Immature natural killer cell (primary cell): ENCODE results near the gene NOC3L. TPM values are rescaled to one million over a fixed set of nuclear protein-coding genes. Genes with fewer than 3 reads are reported as not detected.
A peak's percentile ranks its signal among the peaks of the same experiment; 100 is the strongest.
"Not testable (repeated sequence)": the region's sequence is repeated elsewhere in the genome, so short reads cannot be mapped to it uniquely, and the experiment has no call there.

Experiments used
- DNase-seq, 3 donors: peaks; one replicate each; pipeline ENCODE4 v3.0.0; 2022; ENCODE audit warnings: mixed read lengths in 1 of 3
- H3K27ac Mint-ChIP-seq, 6 donors: one replicate each; pipeline ENCODE4 v1.8.0; 2020; ENCODE audit warnings: mixed read lengths in 6 of 6, mild to moderate bottlenecking in 5 of 6, inconsistent platforms in 4 of 6, moderate library complexity in 3 of 6
- H3K27me3 Mint-ChIP-seq, 3 donors: one replicate each; pipeline ENCODE4 v1.8.0; 2020 to 2021; ENCODE audit warnings: low read depth in 3 of 3, mild to moderate bottlenecking in 3 of 3, mixed read lengths in 3 of 3, moderate library complexity in 3 of 3, inconsistent platforms in 1 of 3
- H3K36me3 Mint-ChIP-seq, 3 donors: one replicate each; pipeline ENCODE4 v1.8.0; 2020; ENCODE audit warnings: mixed read lengths in 3 of 3, inconsistent platforms in 2 of 3, mild to moderate bottlenecking in 2 of 3
- H3K4me1 Mint-ChIP-seq, 2 donors: one replicate each; pipeline ENCODE4 v1.8.0; 2020; ENCODE audit warnings: inconsistent platforms in 2 of 2, mild to moderate bottlenecking in 2 of 2, mixed read lengths in 2 of 2, moderate library complexity in 1 of 2
- H3K4me3 Mint-ChIP-seq, 5 donors: one replicate each; pipeline ENCODE4 v1.8.0; 2020; ENCODE audit warnings: mild to moderate bottlenecking in 5 of 5, mixed read lengths in 5 of 5, inconsistent platforms in 3 of 5, moderate library complexity in 3 of 5
- H3K9me3 Mint-ChIP-seq, 6 donors: one replicate each; pipeline ENCODE4 v1.8.0; 2020; ENCODE audit warnings: mild to moderate bottlenecking in 6 of 6, mixed read lengths in 6 of 6, inconsistent platforms in 4 of 6, moderate library complexity in 3 of 6
- polyA plus RNA-seq, 3 donors: library from polyadenylated mRNA; unstranded; fragments of 300-500 nt; fragmentation: Illumina TruSeq; gene quantifications; one replicate each; pipeline ENCODE4 v1.2.3, GENCODE V29; 2021

Gene NOC3L
- polyA plus RNA-seq, 3 donors from 2014 or later, result 6.7 to 10.1 (median 7.8) TPM

DNA sequence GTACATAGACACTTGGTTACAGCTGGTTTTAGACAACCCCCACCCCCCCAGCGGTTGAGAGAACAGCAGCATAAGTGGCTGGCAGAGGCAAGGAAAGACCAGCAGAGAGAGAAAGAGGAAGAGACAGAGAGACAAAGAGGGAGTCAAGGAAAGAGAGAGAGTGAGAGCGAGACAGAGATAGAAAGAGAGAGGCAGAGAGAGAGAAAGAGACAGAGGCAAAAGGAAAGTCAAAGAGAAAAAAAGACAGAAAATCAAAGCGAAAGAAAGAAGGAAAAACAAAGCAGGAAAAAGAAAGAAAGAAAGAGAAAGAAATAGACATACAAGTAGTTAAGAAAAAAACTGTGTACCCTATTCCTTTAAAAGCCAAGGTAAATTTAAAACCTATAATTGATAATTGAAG lies 23.0 kb upstream of the NOC3L start:
- H3K36me3 Mint-ChIP-seq, H3K27me3 Mint-ChIP-seq, H3K4me1 Mint-ChIP-seq, DNase-seq, H3K9me3 Mint-ChIP-seq, H3K4me3 Mint-ChIP-seq: not testable (repeated sequence)
- H3K27ac Mint-ChIP-seq, result peak overlapping the region in 1 of 6 donors; percentile 8

DNA sequence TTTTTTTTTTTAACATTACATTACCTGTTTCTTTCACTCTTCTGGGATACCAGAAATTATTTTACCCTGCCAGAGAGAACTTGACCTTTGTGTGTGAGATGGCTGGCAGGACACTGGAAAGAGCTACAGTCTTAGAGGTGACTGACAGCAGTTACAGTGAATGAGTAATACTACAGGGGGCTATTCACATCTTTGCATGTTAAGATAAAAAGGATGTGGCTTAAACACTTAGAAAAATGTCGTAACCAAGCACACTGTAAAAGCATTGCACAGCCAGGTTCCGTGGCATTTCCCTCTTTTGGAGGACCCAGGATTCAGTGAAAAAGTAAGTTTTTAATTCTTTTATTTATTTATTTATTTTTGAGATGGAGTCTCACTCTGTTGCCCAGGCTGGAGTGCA lies 20.8 kb upstream of the NOC3L start:
- DNase-seq, result no peak
- no peaks in the 10 kb centered on the region for H3K4me1 Mint-ChIP-seq
- no peaks in the 10 kb centered on the region for H3K9me3 Mint-ChIP-seq
- no peak overlapping the region for H3K27ac Mint-ChIP-seq
- no peaks in the 10 kb centered on the region for H3K36me3 Mint-ChIP-seq
- peaks cover 3 to 19% (median 8%) of the 10 kb centered on the region in 3 donors for H3K27me3 Mint-ChIP-seq
- H3K4me3 Mint-ChIP-seq, result no peak overlapping the region

DNA sequence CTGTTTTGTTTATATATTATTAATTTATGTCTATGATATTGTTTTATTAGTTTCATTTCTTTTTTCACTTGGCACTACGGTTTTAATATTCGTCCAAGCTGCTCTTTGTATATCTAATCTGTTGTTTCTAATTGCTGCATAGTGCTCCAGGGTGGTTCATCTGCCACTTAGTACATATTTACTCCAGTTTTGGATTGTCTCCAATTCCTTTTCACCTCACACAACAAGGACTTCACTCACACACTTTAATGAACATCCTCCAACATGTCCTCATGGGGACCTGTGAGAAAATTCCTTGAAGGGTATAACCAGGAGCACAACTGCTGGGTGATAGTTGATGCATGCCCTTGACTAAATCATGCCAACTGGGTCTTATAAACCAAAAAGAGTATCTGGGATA lies 14.1 kb upstream of the NOC3L start:
- H3K4me3 Mint-ChIP-seq, result no peak overlapping the region
- no peaks in the 10 kb centered on the region for H3K36me3 Mint-ChIP-seq
- no peaks in the 10 kb centered on the region for H3K9me3 Mint-ChIP-seq

DNA sequence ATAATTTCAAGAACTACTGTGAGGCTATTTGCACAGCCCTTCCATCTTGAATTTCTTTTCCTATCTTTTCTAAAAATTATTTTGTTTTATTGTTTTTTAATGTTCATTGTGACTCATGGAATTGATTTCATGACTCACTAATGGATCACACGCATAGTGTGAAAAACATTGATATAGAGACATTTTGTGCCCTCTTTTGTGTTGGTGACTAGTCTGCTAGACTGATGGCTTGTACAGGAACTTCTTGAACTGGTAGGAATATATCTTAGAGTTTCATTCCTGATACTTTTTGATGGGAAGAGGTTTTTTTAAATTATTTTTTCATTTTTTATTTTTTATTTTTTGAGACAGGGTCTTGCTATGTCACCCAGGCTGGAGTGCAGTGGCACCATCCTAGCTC lies 12.6 kb upstream of the NOC3L start:
- no peak for DNase-seq
- peaks cover 5 to 29% (median 12%) of the 10 kb centered on the region in 3 donors for H3K27me3 Mint-ChIP-seq
- H3K9me3 Mint-ChIP-seq, result no peaks in the 10 kb centered on the region
- no peak overlapping the region for H3K27ac Mint-ChIP-seq
- H3K36me3 Mint-ChIP-seq, result no peaks in the 10 kb centered on the region
- no peaks in the 10 kb centered on the region for H3K4me1 Mint-ChIP-seq
- H3K4me3 Mint-ChIP-seq, result no peak overlapping the region

More for the DNA sequence above, 14.1 kb upstream of the NOC3L start:
- no peak for DNase-seq
- no peaks in the 10 kb centered on the region for H3K4me1 Mint-ChIP-seq
- no peak overlapping the region for H3K27ac Mint-ChIP-seq
- peaks cover 5 to 21% (median 10%) of the 10 kb centered on the region in 3 donors for H3K27me3 Mint-ChIP-seq

GRCh38 chr10:94370501-94370900 lies 7.8 kb upstream of the NOC3L start:
- Mint-ChIP-seq H3K27me3 (peaks cover 2 to 19% (median 13%) of the 10 kb centered on the region in 3 donors), H3K36me3 (no peaks in the 10 kb centered on the region), H3K4me3 (no peak overlapping the region), H3K9me3 (no peaks in the 10 kb centered on the region), H3K27ac (no peak overlapping the region), H3K4me1 (no peaks in the 10 kb centered on the region)
- DNase-seq, result no peak

DNA sequence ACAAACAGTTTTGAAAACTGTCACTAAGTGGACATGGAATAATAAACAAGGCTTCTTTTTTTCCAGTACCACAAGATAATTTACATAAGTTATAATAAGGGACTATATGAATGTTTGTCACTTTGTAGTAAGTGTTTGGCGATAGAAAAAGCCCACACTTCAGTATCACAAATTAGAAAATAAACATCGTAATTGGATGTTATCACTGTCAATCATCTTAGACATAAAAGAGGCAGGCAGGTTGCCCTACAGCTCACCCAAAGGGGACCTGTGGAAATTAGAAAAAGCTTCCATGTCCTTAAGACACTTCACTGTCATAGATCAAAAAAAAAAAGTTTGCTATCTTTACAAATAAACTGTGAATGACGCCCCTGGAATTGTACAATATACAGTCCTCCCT lies 3.6 kb upstream of the NOC3L start:
- H3K4me3 Mint-ChIP-seq, result no peak overlapping the region
- peaks cover 4 to 16% (median 13%) of the 10 kb centered on the region in 3 donors for H3K27me3 Mint-ChIP-seq
- no peaks in the 10 kb centered on the region for H3K9me3 Mint-ChIP-seq
- DNase-seq, result no peak
- H3K4me1 Mint-ChIP-seq, result peaks cover 18 to 26% of the 10 kb centered on the region in 2 donors
- no peak overlapping the region for H3K27ac Mint-ChIP-seq
- no peaks in the 10 kb centered on the region for H3K36me3 Mint-ChIP-seq

- Mint-ChIP-seq H3K9me3 (no peaks in the 10 kb centered on the region), H3K36me3 (peaks cover 0 to 4% (median 0%) of the 10 kb centered on the region in 3 donors), H3K27me3 (peaks cover 2 to 15% (median 5%) of the 10 kb centered on the region in 3 donors), H3K27ac (peak overlapping the region in 3 of 6 donors; percentile 1 to 31 (median 8)), H3K4me3 (peak overlapping the region in 4 of 5 donors; percentile 15 to 49 (median 46)), H3K4me1 (peaks cover 22 to 39% of the 10 kb centered on the region in 2 donors)
- DNase-seq, result no peak
These were observed 1.7 kb upstream of the NOC3L start for GRCh38 chr10:94364482-94364881.

DNA sequence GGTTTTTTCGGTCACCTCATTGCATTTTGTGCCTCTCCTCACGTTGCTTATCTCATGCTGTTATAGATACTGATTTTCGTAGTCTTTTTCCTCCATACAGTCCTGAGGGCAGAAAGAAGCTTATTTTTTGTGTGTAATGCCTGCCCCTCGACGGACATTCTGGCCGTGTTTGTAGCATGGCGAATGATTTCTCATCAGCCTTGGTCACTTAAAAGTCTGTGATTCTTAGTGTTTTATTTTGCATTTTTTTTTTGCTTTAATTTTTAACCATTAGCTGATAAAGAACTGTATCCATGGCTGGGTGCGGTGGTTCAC lies 469 bp upstream of the NOC3L start:
- peaks cover 25 to 48% of the 10 kb centered on the region in 2 donors for H3K4me1 Mint-ChIP-seq
- no peak for DNase-seq
- no peaks in the 10 kb centered on the region for H3K9me3 Mint-ChIP-seq
- peak overlapping the region; percentile 91 to 98 (median 95) for H3K4me3 Mint-ChIP-seq
- peaks cover 4 to 13% (median 5%) of the 10 kb centered on the region in 3 donors for H3K36me3 Mint-ChIP-seq
- peaks cover 2 to 13% (median 5%) of the 10 kb centered on the region in 3 donors for H3K27me3 Mint-ChIP-seq
- H3K27ac Mint-ChIP-seq, result peak overlapping the region in 4 of 6 donors; percentile 71 to 97 (median 96)

DNA sequence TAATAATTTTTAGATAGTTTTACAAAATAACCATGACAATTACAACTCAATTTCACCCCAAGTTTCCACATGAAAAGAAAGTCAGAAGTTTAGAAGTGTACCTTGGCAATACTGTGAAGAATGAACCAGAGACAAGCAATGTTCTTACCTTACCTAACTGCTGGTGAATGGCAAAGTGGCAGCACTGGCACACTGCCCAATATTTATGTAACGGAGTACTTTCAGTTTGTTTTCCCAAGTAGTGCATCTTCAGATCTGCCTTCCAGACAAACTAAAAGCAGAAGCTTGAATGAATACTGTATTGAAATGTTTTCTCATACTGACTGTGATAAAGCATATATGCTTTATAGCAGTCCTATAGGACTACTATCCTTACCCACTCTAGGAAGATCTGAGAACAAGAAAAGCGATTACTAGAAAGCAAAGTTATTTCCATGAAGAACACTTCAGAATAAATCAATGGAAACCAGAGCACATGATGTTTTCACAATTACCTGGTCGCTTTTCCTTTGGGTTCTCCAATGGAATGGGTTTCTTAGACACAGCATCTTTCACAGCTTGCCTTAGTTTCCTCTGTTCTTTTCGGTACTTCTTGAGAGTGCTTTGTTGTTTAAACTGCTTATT lies 1.5 kb downstream of the NOC3L start:
- H3K9me3 Mint-ChIP-seq, result no peaks in the 10 kb centered on the region
- H3K27me3 Mint-ChIP-seq, result peaks cover 2 to 8% (median 5%) of the 10 kb centered on the region in 3 donors
- H3K4me1 Mint-ChIP-seq, result peaks cover 25 to 52% of the 10 kb centered on the region in 2 donors
- H3K27ac Mint-ChIP-seq, result peak overlapping the region in 5 of 6 donors; percentile 33 to 97 (median 96)
- peak overlapping the region; percentile 91 to 98 (median 95) for H3K4me3 Mint-ChIP-seq
- H3K36me3 Mint-ChIP-seq, result peaks cover 13 to 28% (median 14%) of the 10 kb centered on the region in 3 donors
- DNase-seq, result peak in 1 of 3 donors; percentile 4

DNA sequence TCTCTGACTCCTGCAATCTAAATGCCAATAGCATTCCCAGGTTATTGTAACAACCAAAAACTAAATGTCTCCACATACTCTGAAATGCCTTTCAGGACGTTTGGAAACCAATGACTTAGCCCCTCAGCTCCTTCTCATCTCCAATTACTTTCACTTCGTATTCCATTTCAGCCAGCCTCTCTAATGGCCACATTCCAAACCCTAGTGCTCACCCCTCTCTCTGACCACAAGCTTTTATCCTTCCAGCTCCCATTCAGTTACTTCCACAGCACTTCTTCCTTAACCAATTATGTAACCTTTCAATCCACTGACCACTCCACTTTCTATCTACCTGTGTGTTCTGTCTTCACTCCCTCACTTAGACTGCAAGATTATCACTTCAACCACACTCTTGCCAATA lies 4.3 kb downstream of the NOC3L start:
- no peak for DNase-seq
- H3K4me1 Mint-ChIP-seq, result peaks cover 23 to 46% of the 10 kb centered on the region in 2 donors
- no peak overlapping the region for H3K4me3 Mint-ChIP-seq
- peak overlapping the region in 2 of 6 donors; percentile 51 to 84 for H3K27ac Mint-ChIP-seq
- peaks cover 19 to 38% (median 23%) of the 10 kb centered on the region in 3 donors for H3K36me3 Mint-ChIP-seq
- no peaks in the 10 kb centered on the region for H3K9me3 Mint-ChIP-seq
- peaks cover 2 to 6% (median 5%) of the 10 kb centered on the region in 3 donors for H3K27me3 Mint-ChIP-seq

DNA sequence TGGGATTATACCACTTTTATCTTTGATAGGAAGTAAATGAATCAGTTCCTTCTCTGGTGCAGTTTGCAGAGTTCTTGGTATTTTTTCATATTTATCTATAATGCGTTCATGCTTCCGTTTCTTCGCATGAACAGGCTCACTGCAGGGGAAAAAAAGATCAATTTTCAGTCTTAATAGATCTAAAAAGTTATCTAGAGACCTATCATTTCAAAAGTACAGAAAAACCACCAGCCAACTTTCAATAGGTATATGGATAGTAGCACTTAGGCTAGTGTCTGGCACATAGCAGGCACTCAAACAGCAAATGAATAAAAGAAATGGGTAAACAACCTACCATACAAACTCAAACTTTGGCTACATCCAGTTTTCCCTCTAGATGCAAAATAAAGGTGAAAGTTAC lies 5.5 kb downstream of the NOC3L start:
- DNase-seq, result no peak
- no peak overlapping the region for H3K4me3 Mint-ChIP-seq
- H3K27ac Mint-ChIP-seq, result no peak overlapping the region
- H3K9me3 Mint-ChIP-seq, result no peaks in the 10 kb centered on the region
- H3K4me1 Mint-ChIP-seq, result peaks cover 14 to 34% of the 10 kb centered on the region in 2 donors
- H3K27me3 Mint-ChIP-seq, result no peaks in the 10 kb centered on the region
- H3K36me3 Mint-ChIP-seq, result peaks cover 21 to 47% (median 23%) of the 10 kb centered on the region in 3 donors

DNA sequence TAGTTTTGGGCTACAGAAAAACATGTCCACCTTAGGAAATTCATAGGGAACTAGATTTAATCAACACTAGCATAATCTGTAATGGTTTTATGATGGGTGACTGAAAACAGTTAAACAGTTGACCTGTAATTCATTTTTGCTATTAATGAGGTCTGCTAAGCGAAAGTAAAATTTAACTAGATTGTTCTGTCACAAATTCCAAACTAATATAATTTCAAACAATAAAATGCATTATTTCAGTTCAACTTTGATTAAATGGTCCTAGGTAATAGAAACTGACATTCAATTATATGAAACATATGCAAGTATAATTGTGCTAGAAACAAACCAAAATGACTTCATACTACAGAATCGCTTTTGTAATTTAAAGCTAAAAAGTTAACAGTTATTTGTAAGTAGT lies 6.9 kb downstream of the NOC3L start:
- Mint-ChIP-seq H3K9me3 (no peaks in the 10 kb centered on the region), H3K27ac (no peak overlapping the region), H3K36me3 (peaks cover 23 to 48% (median 33%) of the 10 kb centered on the region in 3 donors), H3K4me3 (no peak overlapping the region), H3K27me3 (no peaks in the 10 kb centered on the region), H3K4me1 (peaks cover 3 to 22% of the 10 kb centered on the region in 2 donors)
- no peak for DNase-seq

DNA sequence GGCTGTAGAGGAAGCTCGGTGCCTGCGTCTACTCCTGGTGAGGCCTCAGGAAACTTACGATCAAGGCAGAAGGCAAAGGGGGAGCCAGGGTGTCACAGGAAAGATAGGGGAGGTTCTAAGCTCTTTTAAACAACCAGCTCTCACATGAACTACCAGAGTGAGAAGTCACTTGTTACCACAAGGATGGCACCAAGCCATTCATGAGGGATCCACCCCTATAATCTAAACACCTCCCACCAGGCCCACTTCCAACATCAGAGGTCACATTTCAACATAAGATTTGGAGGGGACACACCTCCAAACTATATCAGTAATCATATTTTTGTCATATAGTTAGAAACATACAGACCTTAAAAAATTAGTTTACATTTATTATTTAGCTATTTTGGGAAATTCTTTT lies 9.4 kb downstream of the NOC3L start:
- Mint-ChIP-seq H3K36me3 (peaks cover 27 to 46% (median 37%) of the 10 kb centered on the region in 3 donors), H3K9me3 (no peaks in the 10 kb centered on the region), H3K4me3 (no peak overlapping the region), H3K27me3 (no peaks in the 10 kb centered on the region), H3K27ac (no peak overlapping the region), H3K4me1 (peaks cover 0 to 5% of the 10 kb centered on the region in 2 donors)
- DNase-seq, result no peak

GRCh38 chr10:94351089-94351488 lies 11.7 kb downstream of the NOC3L start:
- Mint-ChIP-seq H3K27ac (peak overlapping the region in 1 of 6 donors; percentile 17), H3K36me3 (peaks cover 24 to 39% (median 34%) of the 10 kb centered on the region in 3 donors)

DNA sequence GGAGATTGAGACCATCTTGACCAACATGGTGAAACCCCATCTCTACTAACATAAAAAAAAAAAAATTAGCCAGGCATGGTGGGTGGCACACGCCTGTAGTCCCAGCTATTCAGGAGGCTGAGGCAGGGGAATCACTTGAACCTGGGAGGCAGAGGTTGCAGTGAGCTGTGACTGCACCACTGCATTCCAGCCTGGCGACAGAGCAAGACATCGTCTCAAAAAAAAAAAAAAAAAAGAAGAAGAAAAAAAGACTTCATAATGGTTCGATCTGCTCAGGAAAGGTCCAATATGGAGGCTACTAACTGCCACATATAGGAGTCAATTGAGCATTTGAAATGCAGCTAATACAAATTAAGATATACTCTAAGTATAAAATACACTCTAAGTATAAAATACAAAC lies 12.2 kb downstream of the NOC3L start:
- H3K4me3 Mint-ChIP-seq, H3K27ac Mint-ChIP-seq, H3K4me1 Mint-ChIP-seq, DNase-seq, H3K9me3 Mint-ChIP-seq, H3K27me3 Mint-ChIP-seq: not testable (repeated sequence)
- peaks cover 24 to 41% (median 34%) of the 10 kb centered on the region in 3 donors for H3K36me3 Mint-ChIP-seq

More at GRCh38 chr10:94351089-94351488, 11.7 kb downstream of the NOC3L start:
- H3K4me1 Mint-ChIP-seq, result no peaks in the 10 kb centered on the region
- no peak overlapping the region for H3K4me3 Mint-ChIP-seq
- DNase-seq, result no peak
- no peaks in the 10 kb centered on the region for H3K27me3 Mint-ChIP-seq
- H3K9me3 Mint-ChIP-seq, result no peaks in the 10 kb centered on the region
